K562 (cell line): ENCODE data around the gene ZDHHC12. TPM values are rescaled to one million over a fixed set of nuclear protein-coding genes. Genes with fewer than 3 reads are reported as not detected.
A peak's percentile ranks its signal among the peaks of the same experiment; 100 is the strongest.

Experiments
- ATF7 ChIP-seq: fragments of 450-650 bp; IDR thresholded peaks from 2 replicates; pipeline ENCODE4 v1.7.1; 2014; ENCODE audit warnings: mild to moderate bottlenecking, moderate library complexity
- CTCFL ChIP-seq: IDR thresholded peaks from 2 replicates; pipeline ENCODE4 v1.6.1; 2011; ENCODE audit warnings: borderline replicate concordance, low read depth, mild to moderate bottlenecking, moderate library complexity, low read length; ENCODE audit not compliant: insufficient read depth, poor library complexity, severe bottlenecking
- FIP1L1 ChIP-seq: fragments of 200-400 bp; formaldehyde crosslinking; IDR thresholded peaks from 2 replicates; pipeline ENCODE4 v1.6.1; 2018; ENCODE audit warnings: mild to moderate bottlenecking, low read depth, low read length; ENCODE audit not compliant: poor library complexity, severe bottlenecking
- FOXJ3 ChIP-seq: sonication (generic); formaldehyde crosslinking; IDR thresholded peaks from 2 replicates; pipeline ENCODE4 v1.4.0; 2020; ENCODE audit warnings: mild to moderate bottlenecking, missing genetic modification reagents
- HMGXB4 ChIP-seq: sonication (generic); formaldehyde crosslinking; IDR thresholded peaks from 2 replicates; pipeline ENCODE4 v1.8.1; 2023; ENCODE audit warnings: mild to moderate bottlenecking, missing genetic modification reagents
- MEF2D ChIP-seq: conservative IDR thresholded peaks from 2 replicates; pipeline ENCODE4 v1.6.1; 2016; ENCODE audit warnings: low read depth, missing genetic modification characterization, missing compliant biosample characterization
- PBX2 ChIP-seq, 2 experiments: IDR thresholded peaks in 1 of 2; conservative IDR thresholded peaks in 1 of 2; 2 replicates each; pipeline ENCODE4 v1.6.1; 2016; ENCODE audit warnings: low read depth in 2 of 2, mild to moderate bottlenecking in 1 of 2, missing compliant biosample characterization in 1 of 2, missing genetic modification characterization in 1 of 2, moderate library complexity in 1 of 2
- RBFOX2 ChIP-seq: fragments of 200-400 bp; formaldehyde crosslinking; IDR thresholded peaks from 2 replicates; pipeline ENCODE4 v1.6.1; 2017; ENCODE audit warnings: low read depth, mild to moderate bottlenecking, low read length, moderate library complexity
- RFX5 ChIP-seq: IDR thresholded peaks from 2 replicates; pipeline ENCODE4 v1.6.1; 2011; ENCODE audit warnings: low read depth, mild to moderate bottlenecking, improper control_type of control experiment, low read length
- SMARCA4 ChIP-seq: fragments of 450-650 bp; IDR thresholded peaks from 2 replicates; pipeline ENCODE4 v1.6.1; 2016
- SMARCB1 ChIP-seq: IDR thresholded peaks from 2 replicates; pipeline ENCODE4 v1.6.1; 2011; ENCODE audit warnings: improper control_type of control experiment, low read depth; ENCODE audit not compliant: insufficient read length
- ZNF232 ChIP-seq: sonication (generic); formaldehyde crosslinking; IDR thresholded peaks from 2 replicates; pipeline ENCODE4 v1.8.0; 2022; ENCODE audit warnings: mild to moderate bottlenecking, missing genetic modification reagents
- ZNF24 ChIP-seq: fragments of 450-650 bp; IDR thresholded peaks from 2 replicates; pipeline ENCODE4 v1.6.1; 2016
- ZNF511 ChIP-seq: sonication (generic); formaldehyde crosslinking; IDR thresholded peaks from 2 replicates; pipeline ENCODE4 v1.8.0; 2022; ENCODE audit warnings: mild to moderate bottlenecking, missing genetic modification reagents
- ZNF518B ChIP-seq: fragments of 250-450 bp; sonication (Bioruptor Pico); IDR thresholded peaks from 2 replicates; pipeline ENCODE4 v1.5.0; 2021; ENCODE audit warnings: mild to moderate bottlenecking, moderate library complexity
- ZNF764 ChIP-seq: fragments of 250-450 bp; sonication (Bioruptor Pico); IDR thresholded peaks from 2 replicates; pipeline ENCODE4 v1.4.0; 2020; ENCODE audit warnings: low read depth, mild to moderate bottlenecking, moderate library complexity
- polyA plus RNA-seq, 8 experiments: library from polyadenylated mRNA; depleted of rRNA in 4 of 8; stranded (reverse) in 5 of 8; unstranded in 3 of 8; fragments of >200 nt; fragmentation: Nextera tagmentation in 2 of 8; fragmentation: Illumina TruSeq in 1 of 8; extraction: Ambion mirVana in 2 of 8; extraction: Trizol in 1 of 8; gene quantifications; 2 replicates each; pipeline versions ENCODE4 v1.2.1 to v1.2.3, GENCODE V29; 2011 to 2014; ENCODE audit warnings: inconsistent platforms in 1 of 8, missing spikeins in 1 of 8
- total RNA-seq, 7 experiments: library from RNA; depleted of rRNA in 6 of 7; stranded (reverse); fragments of >200 nt in 6 of 7; fragmentation: Illumina TruSeq in 2 of 7; extraction: Trizol in 2 of 7; gene quantifications; 2 replicates each; pipeline versions ENCODE4 v1.2.1 to v1.2.3, GENCODE V29; 2011 to 2021; ENCODE audit warnings: low replicate concordance in 1 of 7

Gene ZDHHC12
- total and polyA plus RNA-seq, 9 of the 15 experiments (the other 6 are each of a cell fraction or from before 2014, with no cell fraction given), result 0.21 to 38.0 (median 13.8) TPM

GRCh38 chr9:128689820-128690683 is 33.9 kb downstream of the ZDHHC12 start (continued):
- TF ChIP-seq ZNF518B (CRISPR knock-in tag) (no peak), RBFOX2 (peak; percentile 84), HMGXB4 (CRISPR knock-in tag) (no peak), SMARCA4 (no peak), PBX2 (CRISPR knock-in tag; IDR thresholded peaks at IDR 0.05; ENCODE audit: low read depth) (no peak), PBX2 (tag; conservative IDR thresholded peaks at IDR 0.05; ENCODE audit: low read depth) (no peak), RFX5 (no peak), MEF2D (tag) (no peak), SMARCB1 (no peak), FIP1L1 (no peak), ZNF232 (CRISPR knock-in tag) (no peak), ZNF764 (CRISPR knock-in tag) (no peak), CTCFL (no peak), ZNF511 (CRISPR knock-in tag) (peak; percentile 82), ZNF24 (no peak), FOXJ3 (CRISPR knock-in tag) (no peak), ATF7 (no peak)
